ENCODE data around the gene ZCCHC7. TPM values are rescaled to one million over a fixed set of nuclear protein-coding genes. Genes with fewer than 3 reads are reported as not detected.

Gene ZCCHC7
- total RNA-seq, 1 experiment from 2014 or later, result 31.2 TPM

DNA sequence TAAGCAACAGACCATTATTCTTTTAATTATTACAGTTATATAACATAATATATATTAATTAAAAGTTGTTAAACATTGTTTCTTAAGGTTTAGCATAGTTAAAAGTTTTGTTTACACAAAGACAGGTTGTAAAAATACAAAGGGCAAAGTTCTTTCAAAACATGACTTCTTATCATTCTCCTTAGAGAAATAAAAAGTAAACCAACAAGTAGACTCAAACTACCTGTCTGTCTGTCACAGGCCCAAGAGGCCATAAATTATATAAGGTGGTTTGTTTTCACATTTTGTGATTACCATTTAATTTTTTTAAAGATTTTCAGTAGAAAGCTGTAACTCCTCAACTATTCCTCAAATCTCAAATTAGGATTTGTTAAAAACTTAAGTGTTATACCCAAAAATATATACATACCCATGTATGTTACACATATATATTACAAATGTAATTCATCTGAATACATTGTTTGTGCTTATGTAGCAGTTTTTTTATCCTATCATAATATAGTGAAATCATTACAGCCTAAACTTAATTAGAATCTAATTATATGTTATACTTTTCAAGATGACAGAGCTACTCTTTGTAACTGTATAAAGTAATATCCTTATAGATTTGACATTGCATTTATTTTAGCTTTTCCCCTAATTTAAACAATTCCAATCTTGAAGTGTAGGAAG, 208.3 kb downstream of the ZCCHC7 start:
- no peak for ATAC-seq
- H2AFZ ChIP-seq (ENCODE audit: low read depth, low read length, poor library complexity, severe bottlenecking), result no peak overlapping the region
- no peak overlapping the region for H3K9ac ChIP-seq (ENCODE audit: low read length)
- H3K27ac ChIP-seq (ENCODE audit: low read depth, low read length), result no peak overlapping the region
- intact Hi-C loops (cut with micrococcal nuclease), result loop anchor here (1.0 to 10.0 kb wide), 2 partner anchors 332 to 454 kb away; no protein-coding TSS in a partner anchor
- no peak for DNase-seq (ENCODE audit: low read depth, low spot score)
- H3K36me3 ChIP-seq (ENCODE audit: control insufficient read depth in 1 of 2, insufficient read depth in 2 of 2, low read length in 2 of 2), result no peaks in the 10 kb centered on the region
- no peaks in the 10 kb centered on the region for H3K79me2 ChIP-seq (ENCODE audit: insufficient read depth, low read length)
- no peak for TF ChIP-seq POLR2AphosphoS5 (IDR thresholded peaks at IDR 0.05; ENCODE audit: low read depth, low read length)
- TF ChIP-seq, protein P1, sequence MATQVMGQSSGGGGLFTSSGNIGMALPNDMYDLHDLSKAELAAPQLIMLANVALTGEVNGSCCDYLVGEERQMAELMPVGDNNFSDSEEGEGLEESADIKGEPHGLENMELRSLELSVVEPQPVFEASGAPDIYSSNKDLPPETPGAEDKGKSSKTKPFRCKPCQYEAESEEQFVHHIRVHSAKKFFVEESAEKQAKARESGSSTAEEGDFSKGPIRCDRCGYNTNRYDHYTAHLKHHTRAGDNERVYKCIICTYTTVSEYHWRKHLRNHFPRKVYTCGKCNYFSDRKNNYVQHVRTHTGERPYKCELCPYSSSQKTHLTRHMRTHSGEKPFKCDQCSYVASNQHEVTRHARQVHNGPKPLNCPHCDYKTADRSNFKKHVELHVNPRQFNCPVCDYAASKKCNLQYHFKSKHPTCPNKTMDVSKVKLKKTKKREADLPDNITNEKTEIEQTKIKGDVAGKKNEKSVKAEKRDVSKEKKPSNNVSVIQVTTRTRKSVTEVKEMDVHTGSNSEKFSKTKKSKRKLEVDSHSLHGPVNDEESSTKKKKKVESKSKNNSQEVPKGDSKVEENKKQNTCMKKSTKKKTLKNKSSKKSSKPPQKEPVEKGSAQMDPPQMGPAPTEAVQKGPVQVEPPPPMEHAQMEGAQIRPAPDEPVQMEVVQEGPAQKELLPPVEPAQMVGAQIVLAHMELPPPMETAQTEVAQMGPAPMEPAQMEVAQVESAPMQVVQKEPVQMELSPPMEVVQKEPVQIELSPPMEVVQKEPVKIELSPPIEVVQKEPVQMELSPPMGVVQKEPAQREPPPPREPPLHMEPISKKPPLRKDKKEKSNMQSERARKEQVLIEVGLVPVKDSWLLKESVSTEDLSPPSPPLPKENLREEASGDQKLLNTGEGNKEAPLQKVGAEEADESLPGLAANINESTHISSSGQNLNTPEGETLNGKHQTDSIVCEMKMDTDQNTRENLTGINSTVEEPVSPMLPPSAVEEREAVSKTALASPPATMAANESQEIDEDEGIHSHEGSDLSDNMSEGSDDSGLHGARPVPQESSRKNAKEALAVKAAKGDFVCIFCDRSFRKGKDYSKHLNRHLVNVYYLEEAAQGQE (IDR thresholded peaks at IDR 0.05; ENCODE audit: low read depth), result no peak
- TF ChIP-seq, protein P2, sequence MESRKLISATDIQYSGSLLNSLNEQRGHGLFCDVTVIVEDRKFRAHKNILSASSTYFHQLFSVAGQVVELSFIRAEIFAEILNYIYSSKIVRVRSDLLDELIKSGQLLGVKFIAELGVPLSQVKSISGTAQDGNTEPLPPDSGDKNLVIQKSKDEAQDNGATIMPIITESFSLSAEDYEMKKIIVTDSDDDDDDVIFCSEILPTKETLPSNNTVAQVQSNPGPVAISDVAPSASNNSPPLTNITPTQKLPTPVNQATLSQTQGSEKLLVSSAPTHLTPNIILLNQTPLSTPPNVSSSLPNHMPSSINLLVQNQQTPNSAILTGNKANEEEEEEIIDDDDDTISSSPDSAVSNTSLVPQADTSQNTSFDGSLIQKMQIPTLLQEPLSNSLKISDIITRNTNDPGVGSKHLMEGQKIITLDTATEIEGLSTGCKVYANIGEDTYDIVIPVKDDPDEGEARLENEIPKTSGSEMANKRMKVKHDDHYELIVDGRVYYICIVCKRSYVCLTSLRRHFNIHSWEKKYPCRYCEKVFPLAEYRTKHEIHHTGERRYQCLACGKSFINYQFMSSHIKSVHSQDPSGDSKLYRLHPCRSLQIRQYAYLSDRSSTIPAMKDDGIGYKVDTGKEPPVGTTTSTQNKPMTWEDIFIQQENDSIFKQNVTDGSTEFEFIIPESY (IDR thresholded peaks at IDR 0.05; ENCODE audit: extremely low read depth, insufficient replicate concordance, low read length), result no peak
- no peak for TF ChIP-seq POLR2A (IDR thresholded peaks at IDR 0.05; ENCODE audit: borderline replicate concordance, extremely low read depth, insufficient read depth, insufficient read length)
- TF ChIP-seq ZNF274 (IDR thresholded peaks at IDR 0.05; ENCODE audit: low read depth, low read length), result no peak
- no peak for TF ChIP-seq SRF (IDR thresholded peaks at IDR 0.05; ENCODE audit: low read depth)
- TF ChIP-seq SIN3A (IDR thresholded peaks at IDR 0.05; ENCODE audit: low read depth), result no peak
- no peak for TF ChIP-seq EZH2 (IDR thresholded peaks at IDR 0.05)
- TF ChIP-seq EGR1 (IDR thresholded peaks at IDR 0.05; ENCODE audit: low read depth), result no peak
- no peak for TF ChIP-seq CEBPB (IDR thresholded peaks at IDR 0.05; ENCODE audit: low read depth)
- no peak for TF ChIP-seq ZFX (IDR thresholded peaks at IDR 0.05)
- TF ChIP-seq, protein P3, sequence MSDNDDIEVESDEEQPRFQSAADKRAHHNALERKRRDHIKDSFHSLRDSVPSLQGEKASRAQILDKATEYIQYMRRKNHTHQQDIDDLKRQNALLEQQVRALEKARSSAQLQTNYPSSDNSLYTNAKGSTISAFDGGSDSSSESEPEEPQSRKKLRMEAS (IDR thresholded peaks at IDR 0.05), result no peak
- TF ChIP-seq, protein P4, sequence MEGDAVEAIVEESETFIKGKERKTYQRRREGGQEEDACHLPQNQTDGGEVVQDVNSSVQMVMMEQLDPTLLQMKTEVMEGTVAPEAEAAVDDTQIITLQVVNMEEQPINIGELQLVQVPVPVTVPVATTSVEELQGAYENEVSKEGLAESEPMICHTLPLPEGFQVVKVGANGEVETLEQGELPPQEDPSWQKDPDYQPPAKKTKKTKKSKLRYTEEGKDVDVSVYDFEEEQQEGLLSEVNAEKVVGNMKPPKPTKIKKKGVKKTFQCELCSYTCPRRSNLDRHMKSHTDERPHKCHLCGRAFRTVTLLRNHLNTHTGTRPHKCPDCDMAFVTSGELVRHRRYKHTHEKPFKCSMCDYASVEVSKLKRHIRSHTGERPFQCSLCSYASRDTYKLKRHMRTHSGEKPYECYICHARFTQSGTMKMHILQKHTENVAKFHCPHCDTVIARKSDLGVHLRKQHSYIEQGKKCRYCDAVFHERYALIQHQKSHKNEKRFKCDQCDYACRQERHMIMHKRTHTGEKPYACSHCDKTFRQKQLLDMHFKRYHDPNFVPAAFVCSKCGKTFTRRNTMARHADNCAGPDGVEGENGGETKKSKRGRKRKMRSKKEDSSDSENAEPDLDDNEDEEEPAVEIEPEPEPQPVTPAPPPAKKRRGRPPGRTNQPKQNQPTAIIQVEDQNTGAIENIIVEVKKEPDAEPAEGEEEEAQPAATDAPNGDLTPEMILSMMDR (IDR thresholded peaks at IDR 0.05 in 2 of 3, conservative IDR thresholded peaks at IDR 0.05 in 1 of 3; ENCODE audit: borderline replicate concordance in 1 of 3, insufficient read depth in 1 of 3, low read depth in 2 of 3, low read length in 2 of 3), result no peak
- TF ChIP-seq RAD21 (IDR thresholded peaks at IDR 0.05; ENCODE audit: low read depth), result no peak
- TF ChIP-seq YY1 (IDR thresholded peaks at IDR 0.05; ENCODE audit: extremely low read depth, insufficient replicate concordance, low read depth, low read length), result no peak
- no peaks in the 10 kb centered on the region for H3K9me3 ChIP-seq (ENCODE audit: control insufficient read depth in 1 of 2, insufficient read depth in 1 of 2, low read depth in 1 of 2, low read length in 2 of 2)
- H3K4me1 ChIP-seq (ENCODE audit: control insufficient read depth in 1 of 2, insufficient read depth in 2 of 2, low read length in 2 of 2), result no peaks in the 10 kb centered on the region
- H3K4me2 ChIP-seq (ENCODE audit: low read length), result no peak overlapping the region
- ChIA-PET RAD21 (ENCODE audit: low non-redundant PET in 1 of 2, low total read pairs in 2 of 2, uncharacterized antibody in 2 of 2, unreplicated experiment in 2 of 2) (interaction anchor here in 1 of 2 experiments (0.8 kb wide), 1 partner anchor 333 kb away, joined by 3 read pairs; no protein-coding TSS in a partner anchor), CTCF (interaction anchor here (1.1 to 4.2 kb wide), 4 partner anchors 9 to 458 kb away, joined by 3 to 37 read pairs (median 4); no protein-coding TSS in a partner anchor), POLR2A (no interaction called here)
- BruUV-seq (replicated peaks), result no TSS peak
- no peaks in the 10 kb centered on the region; the same call in 1 of the 2 replicates for H4K20me1 ChIP-seq (ENCODE audit: insufficient read depth)
- no peaks in the 10 kb centered on the region for H3K9me2 ChIP-seq (ENCODE audit: insufficient read depth)
- H3K27me3 ChIP-seq (ENCODE audit: insufficient read depth, low read length), result no peaks in the 10 kb centered on the region
- H3K4me3 ChIP-seq (replicated peaks in 1 of 2; ENCODE audit: low read depth in 1 of 2, low read length in 2 of 2), result no peak overlapping the region

All from HCT116 (cell line).